Measurements from ENCODE around the gene ZNF491.
"Not testable (repeated sequence)": the region's sequence is repeated elsewhere in the genome, so short reads cannot be mapped to it uniquely, and the experiment has no call there.

Gene ZNF491

DNA sequence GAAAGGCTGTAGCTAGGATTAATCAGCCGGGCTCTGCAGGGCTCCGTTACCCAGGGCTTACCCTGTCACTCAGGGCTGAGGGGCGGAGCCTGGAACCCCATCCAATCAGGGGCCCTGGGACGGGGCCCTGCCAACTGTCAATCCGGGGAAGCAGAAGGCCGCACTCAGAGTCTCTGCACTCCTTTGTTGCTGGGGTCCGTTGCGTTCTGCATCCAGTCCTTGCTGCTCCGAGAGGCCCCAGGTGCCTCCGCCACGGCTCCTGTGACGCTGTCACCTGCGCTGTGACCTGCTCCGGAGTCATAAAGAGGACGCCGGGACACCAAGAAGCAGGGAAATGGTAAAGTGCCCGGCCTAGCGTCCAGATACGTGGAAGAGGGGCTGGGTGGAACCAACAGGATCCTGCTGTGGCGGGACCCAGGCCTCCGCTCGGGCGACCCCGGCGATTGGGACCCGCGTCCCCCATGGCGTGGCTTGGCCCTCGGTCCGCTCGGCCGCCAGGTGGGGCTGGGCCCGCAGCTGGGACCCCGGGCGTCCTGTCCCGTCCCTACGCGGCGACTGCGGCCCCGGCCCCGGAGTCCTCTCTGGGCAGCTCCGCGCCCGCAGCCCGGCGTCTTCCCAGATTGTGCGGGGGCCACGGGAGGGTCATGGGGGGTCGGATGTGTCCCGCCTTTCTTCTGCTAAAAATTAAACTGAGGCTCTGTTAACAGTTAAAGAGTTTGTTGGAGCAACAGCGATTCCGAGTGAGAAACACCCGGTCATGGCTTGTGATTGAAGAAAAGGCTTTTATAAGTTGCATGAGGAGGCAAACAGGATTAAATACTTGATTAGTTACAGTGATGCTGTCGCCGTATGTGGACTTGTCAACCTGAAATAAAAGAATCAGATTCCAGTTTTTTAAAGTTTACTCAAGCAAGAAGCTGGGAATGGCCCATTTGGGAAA lies at the start of gene ZNF491:
Gene ZNF491 (plus strand): TSS at position 133 of the 940 bp plus-strand sequence. CDS start 7,431 bp downstream, outside the sequence.
- in situ Hi-C loops (cut with MboI; ENCODE audit: low sequenced_read_pairs), result no loop called here

DNA sequence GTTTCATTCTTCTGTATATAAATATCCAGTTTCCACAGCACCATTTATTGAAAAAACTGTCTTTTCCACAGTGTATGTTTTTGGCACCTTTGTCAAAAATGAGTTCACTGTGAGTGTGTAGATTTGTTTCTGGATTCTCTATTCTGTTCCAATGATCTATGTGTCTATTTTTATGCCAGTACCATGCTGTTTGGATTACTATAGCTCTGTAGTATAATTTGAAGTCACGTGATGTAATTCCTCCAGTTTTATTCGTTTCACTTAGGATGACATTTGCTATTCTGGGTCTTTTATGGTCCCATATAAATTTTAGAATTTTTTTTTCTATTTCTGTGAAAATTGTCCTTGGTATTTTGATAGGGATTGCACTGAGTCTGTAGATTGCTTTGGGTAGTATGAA lies 48.6 kb upstream of the ZNF491 start:
- in situ Hi-C loops (cut with MboI; ENCODE audit: low sequenced_read_pairs), result no loop called here

DNA sequence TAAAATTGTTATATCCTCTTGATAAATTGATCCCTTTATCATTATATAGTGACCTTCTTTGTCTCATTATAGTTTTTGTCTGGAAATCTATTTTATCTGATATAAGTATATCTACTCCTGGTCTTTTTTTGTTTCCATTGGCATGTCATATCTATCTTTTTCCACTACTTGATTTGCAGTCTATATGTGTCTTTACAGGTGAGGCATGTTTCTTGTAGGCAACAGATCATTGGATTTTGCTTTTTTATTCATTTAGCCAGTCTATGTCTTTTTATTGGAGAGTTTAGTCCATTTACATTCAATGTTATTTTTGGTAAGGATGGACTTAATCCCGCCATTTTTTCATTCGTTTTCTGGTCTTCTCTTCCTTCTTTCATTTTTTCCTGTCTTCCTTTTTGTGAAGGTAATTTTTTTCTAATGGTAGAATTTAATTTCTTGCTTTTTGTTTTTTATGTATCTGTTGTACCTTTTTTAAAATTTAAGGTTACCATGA lies 46.0 kb upstream of the ZNF491 start:
- in situ Hi-C loops (cut with MboI; ENCODE audit: low sequenced_read_pairs), result no loop called here

DNA sequence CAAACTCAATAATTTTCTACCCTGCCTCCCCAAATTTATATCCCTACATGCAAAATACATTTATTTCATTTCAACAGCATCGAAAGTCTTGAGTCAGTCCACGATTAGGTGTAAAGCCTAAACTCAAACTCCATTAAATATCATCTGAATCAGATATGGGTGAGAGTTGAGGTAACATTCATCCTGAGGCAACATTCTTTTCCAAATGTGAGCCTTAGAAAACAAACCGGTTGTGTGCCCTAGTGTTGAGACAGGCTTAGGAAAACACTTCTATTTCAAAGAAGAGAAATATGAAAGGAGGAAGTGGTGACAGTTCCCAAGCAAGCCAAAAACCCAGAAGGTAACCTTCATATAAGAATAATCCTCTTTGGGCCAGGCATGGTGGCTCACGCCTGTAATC lies 43.7 kb upstream of the ZNF491 start:
- in situ Hi-C loops (cut with MboI; ENCODE audit: low sequenced_read_pairs), result no loop called here

DNA sequence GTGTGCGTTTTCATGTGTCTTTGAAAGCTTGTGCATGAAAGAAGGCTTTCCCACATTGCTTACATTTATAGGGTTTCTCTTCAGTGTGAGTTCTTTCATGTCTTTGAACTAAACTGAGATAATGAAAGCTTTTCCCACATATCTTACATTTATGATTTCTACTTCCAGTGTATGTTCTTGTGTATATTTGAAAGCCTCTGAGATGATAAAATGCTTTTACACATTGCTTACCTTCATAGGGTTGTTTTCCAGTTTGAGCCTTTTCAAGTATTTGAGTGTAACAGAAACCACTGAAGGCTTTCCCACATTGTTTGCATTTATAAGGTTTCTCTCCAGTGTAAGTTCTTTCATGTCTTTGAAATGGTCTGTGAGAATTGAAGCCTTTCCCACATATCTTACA lies 41.4 kb upstream of the ZNF491 start:
- in situ Hi-C loops (cut with MboI; ENCODE audit: low sequenced_read_pairs), result no loop called here

DNA sequence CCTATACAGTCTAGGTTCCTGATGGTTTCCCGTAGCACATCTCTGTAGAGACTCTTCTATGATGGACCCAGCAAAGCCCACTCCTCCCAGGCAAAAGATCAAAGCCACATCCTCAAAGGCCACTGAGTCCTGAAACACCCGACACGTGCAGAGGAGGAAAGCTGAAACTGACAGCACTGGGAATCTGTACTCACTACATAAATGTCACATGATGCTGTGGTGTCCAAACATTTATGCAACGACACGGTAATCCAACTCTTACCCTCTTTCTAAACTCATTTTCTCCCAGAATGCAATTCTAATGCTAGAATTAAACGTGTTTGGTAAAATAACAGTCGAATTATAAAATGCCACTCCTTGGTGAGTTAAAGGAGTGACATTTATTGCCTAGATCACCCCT lies 38.5 kb upstream of the ZNF491 start:
- in situ Hi-C loops (cut with MboI; ENCODE audit: low sequenced_read_pairs), result no loop called here

DNA sequence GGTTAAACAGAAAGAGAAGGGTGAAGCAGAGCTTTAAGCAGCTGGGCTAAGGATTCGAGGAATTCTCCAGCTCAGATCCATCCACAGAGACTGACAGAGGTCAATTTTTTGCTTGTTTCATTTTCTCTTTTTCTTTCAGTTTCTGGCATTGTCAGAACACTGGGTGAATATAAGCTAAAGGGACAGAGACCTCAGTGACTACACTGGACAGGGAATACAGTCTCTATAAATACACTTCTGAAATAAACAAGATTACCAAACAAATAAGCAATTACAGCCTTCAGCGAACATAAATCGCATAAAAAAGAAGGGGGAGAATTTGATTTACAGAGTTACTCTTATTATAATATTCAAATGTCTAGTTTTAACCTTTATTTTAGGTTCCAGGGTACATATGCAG lies 35.2 kb upstream of the ZNF491 start:
- in situ Hi-C loops (cut with MboI; ENCODE audit: low sequenced_read_pairs), result no loop called here

DNA sequence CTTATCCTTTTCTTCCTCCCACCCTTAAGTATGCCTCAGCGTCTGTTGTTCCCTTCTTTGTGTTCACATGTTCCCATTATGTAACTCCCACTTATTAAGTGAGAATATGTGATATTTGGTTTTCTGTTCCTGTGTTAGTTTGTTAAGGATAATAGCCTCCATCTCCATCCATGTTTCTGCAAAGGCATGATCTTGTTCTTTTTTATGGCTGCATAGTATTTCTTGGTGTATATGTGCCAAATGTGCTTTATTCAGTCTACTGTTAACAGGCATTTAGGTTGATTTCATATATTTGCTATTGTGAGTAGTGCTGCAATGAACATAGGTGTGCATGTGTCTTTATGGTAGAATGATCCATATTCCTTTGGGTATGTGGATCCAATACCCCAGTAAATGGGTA lies 34.7 kb upstream of the ZNF491 start:
- in situ Hi-C loops (cut with MboI; ENCODE audit: low sequenced_read_pairs), result no loop called here

DNA sequence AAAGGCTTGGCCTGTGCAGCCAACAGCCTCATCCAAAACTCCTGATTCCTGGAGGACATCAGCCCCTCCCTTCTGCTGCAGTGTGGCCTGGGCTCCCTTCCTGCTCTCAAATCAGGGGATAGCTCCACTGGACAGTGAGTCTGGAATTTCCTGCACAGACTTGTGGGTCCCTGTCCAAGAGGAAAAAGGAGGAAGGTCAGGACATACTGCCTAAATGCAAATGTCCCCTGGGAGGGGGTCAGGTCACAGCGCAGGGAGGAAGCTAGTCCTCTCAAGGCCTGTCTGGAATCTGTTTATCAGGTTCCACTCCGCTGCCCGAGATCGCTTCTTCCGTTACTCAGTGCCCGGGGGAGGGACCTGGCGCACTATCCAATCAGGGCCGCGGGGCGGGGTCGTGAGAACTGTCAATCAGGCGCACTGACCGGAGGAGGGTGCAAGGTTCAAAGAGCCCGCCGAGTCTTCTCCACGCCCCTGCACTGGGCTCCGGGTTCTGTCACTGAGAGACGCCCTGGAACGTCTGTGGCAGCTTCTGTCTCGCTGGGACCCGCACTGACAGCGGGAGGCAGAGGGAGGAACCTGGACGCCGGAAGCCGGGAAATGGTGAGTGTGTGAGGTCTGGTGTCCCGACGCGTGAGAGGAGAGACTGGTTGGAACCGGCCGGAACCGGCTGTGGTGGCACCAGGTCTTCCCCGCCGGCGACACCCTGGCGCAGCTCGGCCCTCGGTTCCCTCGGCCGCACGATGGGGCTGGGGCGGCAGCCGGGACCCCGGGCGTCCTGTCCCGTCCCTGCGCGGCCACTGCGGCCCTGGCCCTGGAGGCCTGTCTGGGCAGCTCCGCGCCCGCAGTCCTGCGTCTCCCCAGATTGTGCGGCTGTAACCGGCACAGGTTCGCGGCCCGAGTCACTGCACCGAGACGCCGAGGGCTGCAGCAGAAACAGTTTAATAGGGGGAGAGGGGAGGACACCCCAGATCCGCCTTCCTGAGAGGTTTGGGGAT lies 31.4 kb upstream of the ZNF491 start, which contains the start of gene ZNF441:
Gene ZNF441 (plus strand): TSS at position 404 of the 995 bp plus-strand sequence. CDS start 194 bp downstream, at position 598.
- in situ Hi-C loops (cut with MboI; ENCODE audit: low sequenced_read_pairs), result no loop called here

DNA sequence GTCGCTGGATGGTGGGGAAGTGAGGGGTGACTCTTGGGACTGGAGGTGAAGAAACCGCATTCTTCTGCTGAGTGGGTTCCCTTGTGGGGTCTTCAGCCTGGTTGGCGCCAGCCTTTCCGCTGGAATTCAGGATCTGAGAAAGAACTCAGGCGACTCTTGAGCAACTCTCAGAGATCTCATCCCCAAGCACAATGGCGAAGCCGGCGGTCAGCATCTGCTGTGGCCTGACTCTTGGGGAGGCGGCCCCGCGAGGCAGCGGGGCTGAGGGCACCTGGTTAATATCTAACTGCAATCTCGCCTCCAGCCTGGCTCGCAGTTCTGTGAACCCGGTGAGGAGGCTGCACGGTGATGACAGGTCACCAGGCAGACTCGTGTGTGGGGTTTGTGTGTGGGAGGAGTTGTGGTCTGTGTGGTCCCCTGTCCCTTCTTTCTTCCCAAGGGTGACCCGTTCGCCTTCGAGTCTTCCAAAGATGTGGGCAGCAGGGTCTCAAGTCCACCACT lies 30.6 kb upstream of the ZNF491 start:
- in situ Hi-C loops (cut with MboI; ENCODE audit: low sequenced_read_pairs), result no loop called here

DNA sequence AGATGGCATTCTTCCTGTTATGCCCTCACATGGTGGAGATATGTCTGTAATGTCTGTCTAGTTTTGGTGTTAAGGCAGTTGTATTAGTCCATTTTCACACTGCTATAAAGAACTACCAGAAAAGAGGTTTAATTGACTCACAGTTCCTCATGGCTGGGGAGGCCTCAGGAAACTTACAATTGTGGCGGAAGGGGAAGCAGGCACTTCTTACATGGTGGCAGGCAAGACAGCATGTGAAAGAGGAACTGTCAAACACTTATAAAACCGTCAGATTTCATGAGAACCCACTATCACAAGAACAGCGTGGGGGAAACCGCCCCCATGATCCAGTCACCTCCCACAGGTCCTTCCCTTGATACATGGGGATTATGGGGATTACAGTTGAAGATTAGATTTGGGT lies 28.3 kb upstream of the ZNF491 start:
- in situ Hi-C loops (cut with MboI; ENCODE audit: low sequenced_read_pairs), result no loop called here

DNA sequence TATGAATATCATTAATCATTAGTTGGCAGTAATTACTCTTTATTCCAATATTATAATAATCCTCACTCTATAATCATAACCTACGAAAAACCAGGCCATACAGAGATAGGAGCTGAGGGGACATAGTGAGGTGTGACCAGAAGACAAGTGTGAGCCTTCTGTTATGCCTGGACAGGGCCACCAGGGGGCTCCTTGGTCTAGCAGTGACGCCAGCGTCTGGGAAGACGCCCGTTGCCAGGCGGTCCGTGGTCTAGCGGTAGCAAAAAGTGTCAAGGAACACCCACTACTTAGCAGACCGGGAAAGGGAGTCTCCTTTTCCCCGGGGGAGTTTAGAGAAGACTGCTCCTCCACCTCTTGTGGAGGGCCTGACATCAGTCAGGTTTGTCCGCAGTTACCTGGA lies 26.8 kb upstream of the ZNF491 start:
- in situ Hi-C loops (cut with MboI; ENCODE audit: low sequenced_read_pairs), result not testable (repeated sequence)

DNA sequence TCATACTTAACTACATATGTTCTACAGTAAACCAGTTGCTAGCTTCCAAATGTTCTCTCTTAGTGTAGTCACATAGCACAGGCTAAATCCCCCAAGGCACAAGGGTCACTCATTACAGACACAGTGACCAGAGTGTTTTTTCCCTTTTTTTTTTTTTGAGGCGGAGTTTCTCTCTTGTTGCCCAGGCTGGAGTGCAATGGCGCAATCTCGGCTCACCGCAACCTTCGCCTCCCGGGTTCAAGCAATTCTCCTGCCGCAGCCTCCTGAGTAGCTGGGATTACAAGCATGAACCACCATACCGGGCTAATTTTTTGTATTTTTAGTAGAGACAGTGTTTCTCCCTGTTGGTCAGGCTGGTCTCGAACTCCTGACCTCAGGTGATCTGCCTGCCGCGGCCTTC lies 21.7 kb upstream of the ZNF491 start:
- in situ Hi-C loops (cut with MboI; ENCODE audit: low sequenced_read_pairs), result not testable (repeated sequence)

DNA sequence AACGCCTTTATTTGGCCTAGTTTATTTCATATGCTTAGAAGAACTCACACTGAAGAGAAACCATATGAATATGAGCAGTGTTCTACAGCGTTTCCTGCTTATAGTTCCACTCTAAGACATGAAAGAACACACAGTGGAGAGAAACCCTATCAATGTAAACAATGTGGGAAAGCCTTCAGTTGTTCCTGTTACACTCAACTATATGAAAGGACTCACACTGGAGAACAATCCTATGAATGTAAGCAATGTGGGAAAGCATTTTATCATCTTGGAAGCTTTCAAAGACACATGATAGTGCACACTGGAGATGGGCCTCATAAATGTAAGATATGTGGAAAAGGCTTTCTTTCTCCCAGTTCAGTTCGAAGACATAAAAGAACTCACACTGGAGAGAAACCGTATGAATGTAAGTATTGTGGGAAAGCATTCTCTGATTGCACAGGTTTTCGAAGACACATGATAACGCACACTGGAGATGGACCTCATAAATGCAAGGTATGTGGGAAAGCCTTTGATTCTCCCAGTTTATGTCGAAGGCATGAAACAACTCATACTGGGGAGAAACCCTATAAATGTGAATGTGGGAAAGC lies 17.8 kb upstream of the ZNF491 start:
- in situ Hi-C loops (cut with MboI; ENCODE audit: low sequenced_read_pairs), result no loop called here

DNA sequence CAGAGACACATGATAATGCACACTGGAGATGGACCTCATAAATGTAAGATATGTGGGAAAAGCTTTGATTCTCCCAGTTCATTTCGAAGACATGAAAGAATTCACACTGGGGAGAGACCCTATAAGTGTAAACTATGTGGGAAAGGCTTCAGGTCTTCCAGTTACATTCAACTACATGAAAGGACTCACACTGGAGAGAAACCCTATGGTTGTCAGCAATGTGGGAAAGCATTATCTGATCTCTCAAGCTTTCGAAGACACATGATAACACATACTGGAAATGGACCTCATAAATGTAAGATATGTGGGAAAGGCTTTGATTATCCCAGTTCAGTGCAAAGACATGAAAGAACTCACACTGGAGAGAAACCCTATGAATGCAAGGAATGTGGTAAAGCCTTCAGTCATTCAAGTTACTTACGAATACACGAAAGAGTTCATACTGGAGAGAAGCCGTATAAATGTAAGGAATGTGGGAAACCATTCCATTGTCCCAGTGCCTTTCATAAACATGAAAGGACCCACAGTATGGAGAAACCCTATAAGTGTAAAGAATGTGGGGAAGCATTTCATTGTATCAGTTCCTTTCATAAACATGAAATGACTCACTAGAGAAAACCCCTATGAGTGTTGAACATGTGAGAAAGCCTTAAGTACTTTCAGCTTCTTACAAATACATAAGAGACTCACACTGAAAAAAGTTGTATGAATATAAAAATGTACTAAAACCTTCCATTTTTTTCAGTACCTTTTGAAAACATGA lies 16.8 kb upstream of the ZNF491 start:
- in situ Hi-C loops (cut with MboI; ENCODE audit: low sequenced_read_pairs), result no loop called here

DNA sequence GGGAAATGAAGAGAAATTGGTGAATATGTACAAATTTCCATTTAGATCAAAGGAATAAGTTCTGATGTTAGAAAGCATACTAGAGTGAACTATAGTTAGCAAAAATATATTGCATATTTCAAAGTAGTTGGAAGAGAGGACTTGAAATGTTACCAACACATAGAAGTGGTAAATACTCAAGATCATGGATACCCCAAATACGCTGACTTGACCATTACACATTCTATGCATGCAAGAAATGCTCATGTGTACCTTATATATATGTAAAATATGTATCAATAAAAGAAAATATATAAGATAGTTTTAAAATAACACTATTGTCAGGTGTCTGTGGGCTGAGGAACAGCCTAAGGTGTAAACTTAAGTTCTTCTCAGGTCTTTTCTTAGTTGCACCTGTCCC lies 14.6 kb upstream of the ZNF491 start:
- in situ Hi-C loops (cut with MboI; ENCODE audit: low sequenced_read_pairs), result no loop called here

DNA sequence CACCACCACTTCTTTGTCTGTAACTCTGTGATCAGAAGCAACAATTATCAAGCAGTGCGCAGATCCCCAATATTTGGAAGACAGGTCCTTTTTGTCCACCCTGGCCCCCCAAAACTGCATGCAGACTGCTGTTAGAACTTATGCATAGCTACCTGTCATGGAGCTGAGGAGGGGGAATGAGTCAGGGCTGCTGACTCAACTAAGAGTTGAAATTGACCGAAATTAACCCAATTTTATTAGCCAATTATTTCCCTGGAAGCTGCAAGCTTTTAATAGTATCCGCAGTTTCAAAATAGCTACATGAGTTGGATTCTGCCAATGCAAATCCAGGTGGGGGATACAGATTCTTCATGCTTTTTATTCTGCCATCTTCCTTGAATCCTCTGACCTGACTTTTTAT lies 14.0 kb upstream of the ZNF491 start:
- in situ Hi-C loops (cut with MboI; ENCODE audit: low sequenced_read_pairs), result no loop called here

DNA sequence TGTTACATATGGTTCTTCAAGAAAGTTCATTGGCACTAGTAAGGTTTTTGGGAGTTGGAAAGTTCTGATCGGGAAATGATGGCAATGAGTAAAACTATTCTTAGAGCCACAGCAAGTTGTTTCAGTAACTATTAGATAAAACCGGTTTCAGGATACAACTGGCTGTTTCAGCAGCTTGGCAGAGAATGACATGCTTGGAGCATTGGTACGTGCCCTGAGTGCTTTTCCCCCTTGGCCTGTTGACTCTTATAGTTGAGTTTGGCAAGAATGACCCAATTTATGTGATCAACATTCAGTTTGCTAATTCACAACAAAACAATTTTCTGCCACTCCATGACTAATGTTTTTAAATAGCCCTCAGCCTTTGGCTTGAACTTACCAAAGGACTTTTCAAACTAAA lies 10.8 kb upstream of the ZNF491 start:
- in situ Hi-C loops (cut with MboI; ENCODE audit: low sequenced_read_pairs), result no loop called here

DNA sequence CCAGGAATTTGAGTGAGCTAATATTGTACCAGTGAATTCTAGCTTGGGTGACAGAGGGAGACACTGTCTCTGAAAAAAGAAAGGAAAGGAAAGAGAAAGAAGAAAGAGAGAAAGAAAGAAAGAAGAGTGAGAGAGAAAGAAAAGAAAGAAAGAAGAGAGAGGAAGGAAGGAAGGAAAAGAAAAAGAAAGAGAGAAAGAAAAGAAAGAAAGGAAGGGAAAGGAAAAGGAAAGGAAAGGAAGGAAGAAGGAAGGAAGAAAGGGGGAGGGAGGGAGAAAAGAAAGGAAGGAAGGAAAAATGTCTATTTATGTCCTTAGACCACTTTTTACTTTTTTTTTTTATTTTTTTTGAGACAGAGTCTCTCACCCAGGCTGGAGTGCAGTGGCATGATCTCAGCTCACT lies 5.4 kb upstream of the ZNF491 start:
- in situ Hi-C loops (cut with MboI; ENCODE audit: low sequenced_read_pairs), result no loop called here

DNA sequence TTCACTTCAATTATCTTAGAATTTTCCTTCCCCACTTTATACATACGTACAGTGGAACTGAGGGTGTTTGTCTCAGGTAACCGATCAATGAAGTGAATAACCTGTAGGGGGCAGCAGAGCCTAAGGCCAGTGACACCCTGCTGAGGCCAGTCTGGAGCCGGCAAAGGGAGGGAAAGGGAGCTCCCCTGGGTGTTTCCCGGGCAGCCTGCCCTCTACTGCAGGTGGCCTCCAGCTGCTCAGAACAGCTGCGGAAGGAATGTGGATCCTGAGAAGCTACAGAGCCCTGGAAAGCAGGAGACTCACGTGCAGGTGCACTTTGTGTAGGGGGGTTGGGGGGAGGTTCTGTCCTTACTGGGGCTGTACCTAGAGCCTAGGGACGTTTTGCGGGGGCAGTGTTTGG lies 832 bp upstream of the ZNF491 start:
- in situ Hi-C loops (cut with MboI; ENCODE audit: low sequenced_read_pairs), result no loop called here

Data from HL-60/S4 treated with retinoic acid at 250 ng/mL for 4 days and 3 days (cell line).